ENCODE results near the gene FLYWCH1. TPM values are rescaled to one million over a fixed set of nuclear protein-coding genes. Genes with fewer than 3 reads are reported as not detected.

The FLYWCH1 gene
- total and polyA plus RNA-seq, 4 donors: 17.5 to 55.9 (median 37.1) TPM

GRCh38 chr16:2948807-2949704 is 37.3 kb downstream of the FLYWCH1 start:
- WGBS (ENCODE audit: insufficient coverage): 87% methylated on average over 32 of the region's 36 CpGs
- no peak overlapping the region for H3K4me3 ChIP-seq (ENCODE audit: low read depth, low read length)
- H3K27me3 ChIP-seq (ENCODE audit: control insufficient read depth, insufficient read depth, low read length): no peaks in the 10 kb centered on the region
- no peaks in the 10 kb centered on the region for H3K9me3 ChIP-seq (ENCODE audit: control insufficient read depth, insufficient read depth, low read length)
- peaks cover 45% of the 10 kb centered on the region for H3K36me3 ChIP-seq (ENCODE audit: control insufficient read depth, insufficient read depth, low read length)
- DNase-seq (ENCODE audit: low read depth in 4 of 6, low spot score in 6 of 6): no peak
- no peak overlapping the region for H3K27ac ChIP-seq (ENCODE audit: low read depth, low read length)
- H3K4me1 ChIP-seq (ENCODE audit: control insufficient read depth, insufficient read depth, low read length): peaks cover 4% of the 10 kb centered on the region

DNA sequence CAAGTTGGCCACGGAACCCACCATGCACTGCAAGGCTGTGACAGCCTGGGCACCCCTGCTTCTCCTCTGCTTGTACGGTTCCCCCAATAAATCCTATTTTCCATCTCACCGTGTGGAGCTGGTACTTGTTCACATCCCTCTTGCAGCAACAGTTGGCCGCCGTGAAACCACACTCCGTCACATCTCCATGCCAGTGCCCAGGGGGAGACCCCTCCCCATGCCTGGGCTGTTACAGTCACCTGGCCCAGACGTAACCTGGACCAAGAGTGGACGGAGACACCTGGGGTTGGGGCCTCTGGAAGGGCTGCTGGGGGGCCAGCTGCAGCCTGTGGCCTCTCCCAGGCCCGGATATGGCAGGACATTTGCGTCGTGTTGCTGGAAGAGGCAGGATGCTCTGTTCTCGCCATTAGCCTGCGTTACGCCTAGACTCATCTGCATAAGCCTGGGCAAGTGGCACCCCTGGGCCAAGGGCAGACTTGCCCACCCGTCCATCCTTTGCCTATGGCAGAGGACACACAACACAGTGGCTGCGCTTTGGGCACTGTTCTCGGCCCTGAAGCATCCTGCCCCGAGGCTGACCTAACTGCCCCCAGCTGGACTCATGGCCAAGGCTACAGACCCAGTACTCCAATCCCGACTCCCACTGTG is 38.1 kb downstream of the FLYWCH1 start:
- Histone ChIP-seq H3K27ac (ENCODE audit: low read depth, low read length) (no peak overlapping the region), H3K36me3 (ENCODE audit: control insufficient read depth, insufficient read depth, low read length) (peaks cover 43% of the 10 kb centered on the region), H3K9me3 (ENCODE audit: control insufficient read depth, insufficient read depth, low read length) (no peaks in the 10 kb centered on the region), H3K27me3 (ENCODE audit: control insufficient read depth, insufficient read depth, low read length) (peaks cover 4% of the 10 kb centered on the region), H3K4me3 (ENCODE audit: low read depth, low read length) (no peak overlapping the region), H3K4me1 (ENCODE audit: control insufficient read depth, insufficient read depth, low read length) (peaks cover 6% of the 10 kb centered on the region)
- no peak for DNase-seq (ENCODE audit: low read depth in 4 of 6, low spot score in 6 of 6)
- 89% methylated on average over 19 of the region's 19 CpGs for WGBS (ENCODE audit: insufficient coverage)

- Histone ChIP-seq H3K27ac (ENCODE audit: low read depth, low read length) (no peak overlapping the region), H3K4me1 (ENCODE audit: control insufficient read depth, insufficient read depth, low read length) (peaks cover 6% of the 10 kb centered on the region), H3K36me3 (ENCODE audit: control insufficient read depth, insufficient read depth, low read length) (peaks cover 39% of the 10 kb centered on the region), H3K27me3 (ENCODE audit: control insufficient read depth, insufficient read depth, low read length) (peaks cover 4% of the 10 kb centered on the region), H3K4me3 (ENCODE audit: low read depth, low read length) (no peak overlapping the region), H3K9me3 (ENCODE audit: control insufficient read depth, insufficient read depth, low read length) (no peaks in the 10 kb centered on the region)
- 95% methylated on average over 13 of the region's 13 CpGs for WGBS (ENCODE audit: insufficient coverage)
- no peak for DNase-seq (ENCODE audit: low read depth in 4 of 6, low spot score in 6 of 6)
Measured at GRCh38 chr16:2950353-2950724, 38.6 kb downstream of the FLYWCH1 start.

- peaks cover 6% of the 10 kb centered on the region for H3K4me1 ChIP-seq (ENCODE audit: control insufficient read depth, insufficient read depth, low read length)
- WGBS (ENCODE audit: insufficient coverage): 83% methylated on average over 16 of the region's 16 CpGs
- H3K36me3 ChIP-seq (ENCODE audit: control insufficient read depth, insufficient read depth, low read length): peaks cover 39% of the 10 kb centered on the region
- H3K27ac ChIP-seq (ENCODE audit: low read depth, low read length): no peak overlapping the region
- peaks cover 4% of the 10 kb centered on the region for H3K27me3 ChIP-seq (ENCODE audit: control insufficient read depth, insufficient read depth, low read length)
- no peaks in the 10 kb centered on the region for H3K9me3 ChIP-seq (ENCODE audit: control insufficient read depth, insufficient read depth, low read length)
- no peak overlapping the region for H3K4me3 ChIP-seq (ENCODE audit: low read depth, low read length)
- no peak for DNase-seq (ENCODE audit: low read depth in 4 of 6, low spot score in 6 of 6)
Measured at GRCh38 chr16:2950773-2951172, 39.0 kb downstream of the FLYWCH1 start.

- no peak for DNase-seq (ENCODE audit: low read depth in 4 of 6, low spot score in 6 of 6)
- Histone ChIP-seq H3K27ac (ENCODE audit: low read depth, low read length) (no peak overlapping the region), H3K4me3 (ENCODE audit: low read depth, low read length) (no peak overlapping the region), H3K36me3 (ENCODE audit: control insufficient read depth, insufficient read depth, low read length) (peaks cover 39% of the 10 kb centered on the region), H3K4me1 (ENCODE audit: control insufficient read depth, insufficient read depth, low read length) (peaks cover 6% of the 10 kb centered on the region), H3K27me3 (ENCODE audit: control insufficient read depth, insufficient read depth, low read length) (peaks cover 7% of the 10 kb centered on the region), H3K9me3 (ENCODE audit: control insufficient read depth, insufficient read depth, low read length) (no peaks in the 10 kb centered on the region)
- WGBS (ENCODE audit: insufficient coverage): 74% methylated on average over 11 of the region's 11 CpGs
Measured at GRCh38 chr16:2952679-2953078, 40.9 kb downstream of the FLYWCH1 start.

DNA sequence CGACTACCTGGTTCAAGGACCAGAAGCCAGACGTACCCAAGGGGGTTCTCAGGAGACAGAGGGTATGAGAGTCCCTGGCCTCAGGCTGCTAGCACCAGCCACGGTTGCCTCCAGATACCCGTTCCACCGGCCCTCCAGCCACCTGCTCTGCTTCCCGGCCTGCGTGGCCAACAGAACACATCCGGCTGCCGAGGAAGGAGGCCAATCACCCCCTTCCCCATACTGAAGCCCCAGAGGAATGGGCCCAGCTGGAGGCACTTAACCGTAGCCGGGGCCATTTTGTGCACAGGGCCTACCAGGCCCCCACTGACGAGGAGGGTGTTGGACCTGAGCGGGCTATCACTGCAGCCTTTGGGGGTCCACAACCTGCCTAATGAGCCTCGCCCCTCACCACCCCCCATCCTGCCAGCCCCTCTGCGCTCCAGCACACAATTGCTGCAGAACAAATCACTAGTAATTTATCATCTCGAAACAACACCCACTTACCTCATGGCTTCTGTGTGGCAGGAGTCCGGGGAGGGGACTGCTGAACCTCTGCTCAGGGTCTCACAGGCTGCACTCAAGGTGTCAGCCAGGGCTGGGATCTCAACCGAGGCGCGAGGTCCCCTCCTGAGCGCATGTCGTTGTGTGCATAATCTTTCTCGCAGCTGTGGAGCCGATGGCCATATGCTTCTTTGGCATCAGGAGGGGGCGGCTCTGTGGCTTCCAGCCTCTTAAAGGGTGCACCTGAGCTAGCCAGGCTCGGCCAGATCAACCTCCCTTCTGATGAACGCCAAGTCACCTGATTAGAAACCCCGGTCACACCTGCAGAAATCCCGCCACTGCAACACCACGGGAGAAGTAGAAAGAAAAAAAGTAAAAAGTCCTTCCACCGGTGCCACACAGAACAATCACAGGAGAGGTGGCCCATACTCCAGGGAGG is 42.2 kb downstream of the FLYWCH1 start:
- WGBS (ENCODE audit: insufficient coverage): 51% methylated on average over 25 of the region's 31 CpGs
- Histone ChIP-seq H3K36me3 (ENCODE audit: control insufficient read depth, insufficient read depth, low read length) (peaks cover 27% of the 10 kb centered on the region), H3K9me3 (ENCODE audit: control insufficient read depth, insufficient read depth, low read length) (no peaks in the 10 kb centered on the region), H3K4me1 (ENCODE audit: control insufficient read depth, insufficient read depth, low read length) (peaks cover 6% of the 10 kb centered on the region), H3K27ac (ENCODE audit: low read depth, low read length) (no peak overlapping the region), H3K4me3 (ENCODE audit: low read depth, low read length) (no peak overlapping the region), H3K27me3 (ENCODE audit: control insufficient read depth, insufficient read depth, low read length) (peaks cover 7% of the 10 kb centered on the region)
- DNase-seq (ENCODE audit: low read depth in 4 of 6, low spot score in 6 of 6): peak in 1 of 6 donors; percentile 34

DNA sequence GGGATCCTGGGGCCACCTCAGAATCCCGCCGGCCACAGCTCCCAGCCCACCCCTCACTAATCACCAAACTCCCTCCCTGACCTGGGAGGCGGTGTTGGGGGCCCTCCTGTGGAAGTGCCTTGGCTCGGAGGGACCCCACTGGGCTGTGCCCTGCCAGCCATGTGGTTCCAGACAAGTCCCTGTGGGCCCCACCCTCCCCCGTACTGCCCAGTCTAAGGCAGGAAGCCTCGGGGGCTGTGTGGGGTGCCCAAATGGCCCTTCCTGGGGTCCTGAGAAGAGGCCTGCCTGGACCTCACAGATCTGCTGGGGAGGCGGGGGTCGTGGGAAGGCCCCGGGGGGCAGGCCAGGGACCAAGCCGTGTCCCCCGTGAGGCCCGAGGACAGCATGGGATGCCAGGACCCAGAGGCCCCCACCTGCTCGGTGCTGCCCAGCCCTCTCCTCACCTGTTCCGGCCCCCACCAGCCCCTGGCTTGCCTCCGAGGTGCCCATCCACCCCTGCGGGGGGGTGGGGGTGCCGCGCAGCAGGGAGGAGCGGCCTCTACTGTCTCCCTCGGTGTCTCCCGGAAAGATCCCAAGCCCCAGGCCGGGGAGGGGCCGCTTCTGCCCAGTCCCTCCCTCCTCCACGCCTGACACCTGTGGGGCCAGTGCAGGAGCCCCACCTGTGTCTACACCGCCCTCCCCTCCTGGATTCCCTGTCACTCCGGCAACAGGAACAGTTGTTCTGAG is 43.1 kb downstream of the FLYWCH1 start:
- H3K4me3 ChIP-seq (ENCODE audit: low read depth, low read length): no peak overlapping the region
- peaks cover 18% of the 10 kb centered on the region for H3K36me3 ChIP-seq (ENCODE audit: control insufficient read depth, insufficient read depth, low read length)
- H3K27ac ChIP-seq (ENCODE audit: low read depth, low read length): no peak overlapping the region
- no peak for DNase-seq (ENCODE audit: low read depth in 4 of 6, low spot score in 6 of 6)
- H3K27me3 ChIP-seq (ENCODE audit: control insufficient read depth, insufficient read depth, low read length): peaks cover 7% of the 10 kb centered on the region
- peaks cover 6% of the 10 kb centered on the region for H3K4me1 ChIP-seq (ENCODE audit: control insufficient read depth, insufficient read depth, low read length)
- 66% methylated on average over 16 of the region's 26 CpGs for WGBS (ENCODE audit: insufficient coverage)
- no peaks in the 10 kb centered on the region for H3K9me3 ChIP-seq (ENCODE audit: control insufficient read depth, insufficient read depth, low read length)

GRCh38 chr16:2955438-2955778 is 43.7 kb downstream of the FLYWCH1 start:
- no peaks in the 10 kb centered on the region for H3K9me3 ChIP-seq (ENCODE audit: control insufficient read depth, insufficient read depth, low read length)
- 48% methylated on average over 8 of the region's 10 CpGs for WGBS (ENCODE audit: insufficient coverage)
- no peak overlapping the region for H3K4me3 ChIP-seq (ENCODE audit: low read depth, low read length)
- H3K27me3 ChIP-seq (ENCODE audit: control insufficient read depth, insufficient read depth, low read length): peaks cover 9% of the 10 kb centered on the region
- H3K27ac ChIP-seq (ENCODE audit: low read depth, low read length): no peak overlapping the region
- H3K36me3 ChIP-seq (ENCODE audit: control insufficient read depth, insufficient read depth, low read length): peaks cover 12% of the 10 kb centered on the region
- H3K4me1 ChIP-seq (ENCODE audit: control insufficient read depth, insufficient read depth, low read length): peaks cover 6% of the 10 kb centered on the region
- DNase-seq (ENCODE audit: low read depth in 4 of 6, low spot score in 6 of 6): no peak
